Ammon's horn (tissue), 1 donor: ENCODE measurements around the gene LRP1B.
"Not testable (repeated sequence)": the region's sequence is repeated elsewhere in the genome, so short reads cannot be mapped to it uniquely, and the experiment has no call there.

Source experiments
- DNase-seq: peaks from one replicate; pipeline ENCODE4 v3.0.0-alpha.2; 2016; ENCODE audit warnings: low spot score

The LRP1B gene

DNA sequence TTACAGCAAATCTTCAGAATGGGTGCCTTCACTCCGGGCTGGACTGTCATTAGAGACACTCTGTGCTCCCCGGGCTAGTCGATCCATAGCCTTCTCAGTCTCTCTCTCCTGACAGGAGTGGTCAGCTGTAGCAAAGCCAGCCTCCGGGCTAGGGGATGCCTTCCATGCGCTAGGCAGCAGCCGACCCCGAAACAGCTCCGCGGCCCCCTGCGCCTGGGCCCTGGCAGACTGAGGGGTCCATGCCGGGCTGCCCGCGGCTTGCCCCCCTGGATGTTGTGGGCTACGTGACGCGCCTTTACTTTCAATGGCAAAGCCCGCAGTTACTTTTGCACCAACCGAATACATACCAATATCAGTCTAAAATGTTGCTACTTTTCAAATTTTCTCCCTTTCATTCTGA, 1447.2 kb downstream of the LRP1B start:
- no peak for DNase-seq

DNA sequence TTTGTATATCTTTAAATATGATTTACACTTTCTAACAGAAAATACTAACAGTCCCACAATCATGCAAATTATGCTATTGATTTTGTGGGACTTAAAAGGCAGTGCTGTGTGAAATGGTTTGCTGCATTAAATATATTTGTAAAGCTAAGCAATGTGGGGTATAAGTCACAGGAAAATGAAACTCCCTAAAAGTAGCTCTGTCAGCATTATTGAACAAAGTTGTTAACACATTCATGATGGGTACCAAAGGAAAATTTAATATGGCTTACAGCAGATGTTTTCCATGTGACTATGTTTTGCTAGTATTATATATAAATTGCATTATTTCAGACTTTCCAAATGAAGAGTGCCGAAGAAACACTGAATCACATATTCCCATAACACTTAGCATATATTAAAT, 1450.0 kb downstream of the LRP1B start:
- DNase-seq, result no peak

DNA sequence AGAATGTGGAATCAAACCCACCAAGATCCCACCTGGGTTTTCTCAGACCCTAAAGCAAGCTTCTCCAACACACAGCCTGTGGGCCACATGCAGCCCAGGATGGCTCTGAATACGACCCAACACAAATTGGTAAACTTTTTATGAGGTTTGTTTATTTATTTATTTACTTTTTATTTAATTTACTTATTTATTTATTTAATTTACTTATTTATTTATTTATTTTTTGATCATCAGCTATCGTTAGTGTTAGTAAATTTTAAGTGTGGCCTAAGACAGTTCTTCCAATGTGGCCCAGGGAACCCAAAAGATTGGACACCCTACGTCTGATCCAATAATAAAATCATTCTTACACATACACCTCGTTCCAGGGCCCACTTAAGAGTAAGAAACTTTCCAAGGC, 1451.1 kb downstream of the LRP1B start:
- no peak for DNase-seq

DNA sequence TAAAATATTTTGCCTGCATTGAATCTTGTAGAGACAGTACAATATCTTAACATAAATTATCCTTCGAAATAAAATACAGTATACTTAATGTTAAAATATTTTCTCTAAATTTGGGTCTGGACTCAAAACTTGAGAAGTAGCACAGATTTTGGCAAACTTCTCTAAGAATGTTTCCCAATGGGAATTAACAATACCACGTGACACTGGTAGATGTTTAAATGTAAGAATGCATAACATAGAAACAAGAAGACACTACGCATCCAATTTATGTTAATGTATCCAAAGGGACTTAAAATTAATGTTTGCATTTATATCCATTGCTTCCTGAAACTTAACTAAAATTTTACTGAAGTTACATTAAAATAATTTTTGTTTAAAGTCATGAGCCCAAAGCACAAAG, 1460.9 kb downstream of the LRP1B start:
- no peak for DNase-seq

DNA sequence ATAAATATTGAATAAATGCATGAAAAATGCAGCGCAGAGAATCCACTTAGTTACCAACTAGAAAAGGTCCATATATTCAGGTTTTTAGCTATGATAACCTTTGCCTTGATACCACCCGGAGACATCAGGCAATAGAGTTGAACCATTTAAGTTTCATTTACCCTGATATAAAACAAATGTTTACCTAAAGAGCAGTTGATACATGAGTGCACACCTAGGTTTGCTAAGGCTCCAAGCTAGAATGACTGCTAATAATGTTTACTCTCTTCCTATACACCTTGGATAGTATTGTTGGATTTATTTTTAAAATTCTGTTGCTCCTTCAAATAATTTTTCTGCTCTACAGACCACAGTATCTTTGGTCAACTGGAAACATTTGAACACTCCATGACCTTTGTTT, 1463.6 kb downstream of the LRP1B start:
- DNase-seq, result no peak

DNA sequence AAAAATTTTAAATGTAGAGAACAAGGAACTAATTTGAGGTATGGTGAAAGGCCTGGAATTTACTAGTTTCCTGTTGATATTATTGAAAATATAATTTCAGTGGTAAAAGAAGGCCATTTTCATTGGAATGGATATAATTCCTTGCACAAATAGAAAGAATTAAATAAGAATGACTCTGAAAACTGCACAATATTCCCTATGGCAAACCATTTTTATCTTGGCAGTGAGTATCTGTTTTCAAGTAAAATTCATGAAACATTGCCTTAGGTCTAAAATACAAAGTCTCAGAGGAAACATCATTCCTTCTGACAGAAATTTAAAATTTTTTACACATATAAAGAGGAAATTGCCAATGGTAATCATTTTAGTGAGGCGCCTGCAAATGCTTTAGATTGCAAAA, 1468.3 kb downstream of the LRP1B start:
- no peak for DNase-seq

DNA sequence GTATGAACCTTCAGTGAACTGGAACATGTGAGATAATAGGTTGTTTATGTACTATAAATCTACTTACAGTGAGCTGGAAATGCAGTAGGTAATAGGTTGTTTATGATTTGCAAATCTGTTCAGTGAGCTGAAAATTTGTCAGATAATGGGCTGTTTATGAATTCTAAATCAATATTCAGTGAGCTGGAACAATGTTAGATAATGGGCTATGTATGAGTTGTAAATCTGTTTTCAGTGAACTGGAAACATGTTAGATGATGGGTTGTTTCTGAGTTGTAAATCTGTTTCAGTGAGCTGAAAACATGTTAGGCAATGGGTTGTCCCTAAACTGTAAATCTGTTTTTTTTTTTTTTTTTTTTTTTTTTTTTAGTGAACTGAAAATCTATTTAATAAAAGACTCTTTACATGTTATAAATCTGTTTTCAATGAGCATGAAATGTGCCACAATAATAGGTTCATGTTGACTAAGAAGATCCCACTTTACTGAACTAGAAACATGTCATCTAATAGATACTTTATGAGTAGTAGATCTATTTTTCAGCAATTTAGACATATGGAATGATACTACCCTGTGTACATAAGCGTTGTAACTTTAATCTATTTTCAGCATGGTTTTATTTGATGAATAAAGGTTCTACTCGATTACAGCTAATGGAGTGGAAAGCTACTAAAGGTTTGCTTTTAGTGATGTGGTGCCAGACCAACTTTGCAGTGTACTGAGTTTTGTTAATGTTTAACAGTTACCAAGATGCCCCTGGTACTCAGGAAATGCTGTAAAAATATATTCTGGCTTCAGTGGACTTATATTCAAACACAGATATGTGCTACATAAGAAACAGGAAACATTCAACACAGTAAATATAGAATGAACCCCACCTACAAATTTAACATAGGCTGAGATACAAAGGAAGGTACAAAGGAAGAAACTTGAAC, 1471.8 kb downstream of the LRP1B start:
- no peak for DNase-seq

DNA sequence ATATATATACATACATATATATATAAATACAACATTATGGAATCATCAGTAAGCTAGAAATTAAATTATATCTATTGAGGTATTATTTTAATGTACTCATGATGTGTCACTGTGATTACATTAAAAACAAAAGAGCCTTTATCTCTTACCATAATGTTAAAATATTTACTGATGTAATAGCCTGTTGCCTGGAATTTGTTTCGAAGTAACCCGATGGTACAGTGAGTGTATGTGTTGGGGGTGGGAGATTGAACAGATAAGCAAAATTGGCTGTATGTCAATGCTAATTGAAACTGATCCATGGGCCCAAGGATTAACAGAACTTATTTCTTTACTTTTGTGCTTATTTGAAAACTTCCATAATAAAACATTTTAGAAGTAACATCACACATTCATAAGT, 1473.2 kb downstream of the LRP1B start:
- no peak for DNase-seq

DNA sequence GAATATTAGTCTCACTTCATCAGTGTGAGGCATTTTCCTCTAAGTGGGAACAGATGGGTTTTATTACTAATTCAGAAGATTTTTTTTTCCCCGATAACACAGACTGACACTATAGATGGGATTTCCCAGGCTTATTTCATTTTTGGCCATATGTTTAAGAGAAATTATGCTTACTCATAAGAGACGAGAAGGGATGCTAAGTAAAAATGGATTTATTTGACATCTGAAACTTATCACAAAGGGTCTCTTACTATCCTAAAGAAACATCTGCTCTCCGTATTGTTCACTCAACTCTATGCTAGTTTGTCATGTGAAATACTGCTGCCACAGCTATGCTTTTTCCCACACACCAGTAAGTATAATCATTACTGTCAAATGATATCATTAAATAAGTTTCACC, 1476.3 kb downstream of the LRP1B start:
- no peak for DNase-seq

DNA sequence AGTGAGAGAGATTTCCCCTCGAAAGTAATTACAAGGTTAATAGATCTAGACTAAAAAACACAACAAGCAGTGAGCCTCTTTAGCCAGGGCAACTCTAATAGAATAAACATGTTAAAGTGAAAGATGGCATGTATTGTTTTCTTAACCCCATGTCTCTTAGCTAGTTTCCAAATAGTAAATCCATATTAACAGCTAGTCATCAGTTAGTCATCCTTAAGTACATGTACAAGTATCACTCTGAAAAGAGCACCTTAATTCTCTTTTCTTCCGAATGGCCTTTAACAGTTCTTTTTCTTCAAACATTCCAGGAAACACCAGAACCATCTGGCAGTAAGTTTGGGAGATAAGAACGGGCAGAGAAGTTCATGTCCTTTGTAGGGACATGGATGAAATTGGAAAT, 1480.0 kb downstream of the LRP1B start:
- no peak for DNase-seq

DNA sequence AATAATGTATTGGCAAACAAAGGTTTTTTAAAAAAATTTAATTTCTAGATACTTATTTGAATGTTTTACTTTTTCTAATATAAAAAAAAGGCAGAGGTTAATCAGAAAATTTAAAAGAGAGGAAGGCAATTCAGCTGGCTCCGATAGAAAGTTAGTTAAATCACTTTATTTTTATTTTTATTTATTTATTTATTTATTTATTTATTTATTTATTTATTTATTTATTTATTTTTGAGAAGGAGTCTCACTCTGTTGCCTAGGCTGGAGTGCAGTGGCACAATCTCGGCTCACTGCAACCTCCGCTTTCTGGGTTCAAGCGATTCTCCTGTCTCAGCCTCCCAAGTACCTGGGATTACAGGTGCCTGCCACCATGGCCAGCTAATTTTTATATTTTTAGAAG, 1480.7 kb downstream of the LRP1B start:
- not testable (repeated sequence) for DNase-seq

DNA sequence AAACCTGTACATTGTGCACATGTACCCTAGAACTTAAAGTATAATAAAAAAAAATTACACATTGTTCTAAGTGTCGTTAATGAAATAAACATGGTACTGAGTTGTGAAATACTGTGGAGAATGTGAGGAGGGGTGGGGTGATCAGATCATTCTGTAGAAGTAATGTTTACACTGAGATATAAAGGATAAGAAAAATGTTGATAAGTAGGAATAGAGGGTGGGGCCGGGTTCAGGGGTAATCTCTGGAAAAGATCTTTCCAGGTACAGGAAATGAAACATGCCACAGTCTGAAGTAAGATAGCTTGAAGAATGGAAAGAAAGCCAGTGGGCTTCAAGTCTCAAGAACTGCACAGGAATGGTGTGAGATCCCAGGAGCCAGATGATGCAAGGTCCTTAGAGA, 1482.4 kb downstream of the LRP1B start:
- DNase-seq, result no peak

DNA sequence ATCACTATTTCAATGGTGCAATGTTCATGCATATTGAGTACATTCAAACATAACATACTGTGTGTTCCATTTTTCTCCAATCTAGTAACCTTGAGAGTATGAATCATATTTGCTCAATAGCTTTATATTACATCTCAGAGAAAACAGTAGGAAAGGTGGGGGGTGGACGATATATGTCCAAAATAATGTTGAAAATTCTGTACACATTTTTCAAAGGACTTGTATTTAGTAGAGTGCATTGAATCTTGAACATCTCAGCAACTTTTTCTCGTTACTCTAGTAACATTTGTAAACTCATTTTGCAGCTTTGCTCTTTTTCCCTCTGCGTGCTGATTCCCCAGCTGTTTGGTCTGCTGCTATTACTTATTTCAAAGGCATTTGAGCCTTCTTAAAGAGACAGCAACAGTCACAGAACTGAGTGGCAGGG, 1487.0 kb downstream of the LRP1B start:
- DNase-seq, result no peak

DNA sequence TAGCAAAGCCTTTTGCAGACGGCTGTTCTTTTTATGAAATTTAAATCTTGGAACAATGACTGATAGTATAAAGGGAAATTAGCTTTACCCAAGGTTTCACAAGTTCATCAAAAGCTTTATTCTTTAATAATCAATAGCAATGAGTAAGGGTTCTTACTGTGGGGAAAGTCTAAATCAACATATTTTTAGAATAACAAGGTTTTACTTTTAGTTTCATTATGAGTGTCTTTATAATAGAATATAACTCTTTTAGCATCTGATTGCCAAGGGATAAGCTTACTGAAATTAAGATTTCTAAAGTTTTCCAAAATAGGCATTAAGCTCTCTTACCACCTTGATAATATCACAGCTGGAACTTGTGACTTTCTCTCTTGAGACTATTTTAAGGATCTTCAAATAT, 1489.7 kb downstream of the LRP1B start:
- DNase-seq, result no peak

DNA sequence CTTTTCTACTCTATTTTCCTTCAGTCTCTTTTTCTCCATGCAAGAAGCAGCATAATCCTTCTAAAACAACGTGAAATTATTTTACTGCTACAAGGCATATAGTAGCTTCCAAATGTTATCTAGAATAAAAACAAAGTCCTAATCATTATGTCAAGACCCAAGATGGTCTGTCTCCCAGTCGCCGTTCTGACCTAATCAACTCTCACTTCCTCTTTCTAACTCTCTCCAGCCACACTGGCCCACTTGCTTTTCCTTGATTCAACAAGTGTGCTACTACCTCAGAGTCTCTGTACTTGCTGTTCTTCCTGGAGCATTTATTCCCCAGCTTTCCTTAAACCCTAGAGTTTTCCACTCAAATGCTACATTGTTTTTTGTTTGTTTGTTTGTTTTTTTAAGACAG, 1491.2 kb downstream of the LRP1B start:
- no peak for DNase-seq

DNA sequence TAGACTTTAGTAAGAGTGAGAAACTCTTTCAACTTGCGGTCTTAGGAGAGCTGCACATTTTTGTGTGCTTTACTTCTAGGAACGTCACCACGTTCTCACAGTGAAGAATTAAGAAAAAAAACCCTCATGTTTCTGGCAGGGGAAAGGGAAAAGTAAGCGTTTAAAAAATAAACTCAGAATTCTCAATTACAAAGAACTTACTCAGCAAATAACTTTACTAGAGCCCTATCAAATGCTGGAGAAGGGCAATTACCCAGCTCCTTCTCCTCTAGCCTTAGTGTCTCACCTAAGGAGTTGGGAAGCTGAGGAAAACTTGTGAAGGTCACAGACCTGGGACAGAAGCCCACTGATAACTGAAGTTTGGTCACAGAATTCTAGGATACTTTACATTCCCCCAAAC, 1500.3 kb downstream of the LRP1B start:
- DNase-seq, result no peak

DNA sequence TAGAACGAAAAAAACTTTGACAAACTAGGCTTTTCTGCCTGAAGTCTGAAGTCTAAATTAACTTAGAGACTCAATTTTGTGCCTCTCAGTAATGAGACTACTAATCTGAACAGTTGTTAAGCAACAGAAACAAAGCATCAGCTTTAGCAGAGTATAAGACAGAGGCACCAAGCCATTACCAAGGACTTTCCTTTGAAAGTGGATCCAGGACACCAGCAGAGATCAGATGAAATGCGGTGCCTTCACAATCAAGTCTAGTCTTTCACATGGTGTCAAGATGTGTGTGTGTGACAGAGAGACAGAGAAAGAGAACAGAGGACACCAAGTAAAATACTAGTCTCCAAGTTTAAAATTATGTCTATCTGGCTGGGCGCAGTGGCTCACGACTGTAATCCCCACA, 1502.9 kb downstream of the LRP1B start:
- DNase-seq, result no peak

DNA sequence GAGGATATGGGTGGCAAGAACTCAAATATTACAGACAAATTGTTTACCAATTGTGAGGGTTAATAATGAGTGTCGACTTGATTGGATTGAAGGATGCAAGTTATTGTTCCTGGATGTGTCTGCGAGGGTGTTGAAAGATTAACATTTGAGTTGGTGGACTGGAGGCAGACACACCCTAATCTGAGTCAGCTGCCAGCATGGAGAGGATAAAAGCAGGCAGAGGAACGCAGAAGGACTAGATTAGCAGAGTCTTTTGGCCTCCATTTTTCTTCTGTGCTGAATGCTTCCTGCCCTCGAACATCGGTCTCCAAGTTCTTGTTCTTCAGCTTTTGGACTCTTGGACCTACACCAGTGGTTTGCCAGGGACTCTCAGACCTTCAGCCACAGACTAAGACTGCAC, 1503.7 kb downstream of the LRP1B start:
- no peak for DNase-seq

DNA sequence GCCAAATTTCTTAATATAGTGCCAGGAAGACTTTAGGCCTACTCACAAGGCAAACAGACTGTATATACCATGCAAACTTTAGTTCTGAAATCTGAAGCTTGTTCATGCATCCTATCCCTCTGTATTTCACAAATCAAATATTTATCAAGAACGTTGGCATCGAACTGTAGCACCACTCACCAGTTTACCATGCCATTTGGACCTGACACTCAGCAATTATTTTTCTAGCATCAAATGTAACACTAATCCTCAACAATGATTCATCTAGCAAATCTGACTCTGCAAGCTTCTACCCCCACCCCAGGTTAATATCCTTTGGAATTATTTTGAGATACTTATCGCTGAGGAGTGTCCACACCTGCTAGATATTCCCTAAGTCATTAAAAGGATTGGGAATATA, 1506.6 kb downstream of the LRP1B start:
- DNase-seq, result no peak

DNA sequence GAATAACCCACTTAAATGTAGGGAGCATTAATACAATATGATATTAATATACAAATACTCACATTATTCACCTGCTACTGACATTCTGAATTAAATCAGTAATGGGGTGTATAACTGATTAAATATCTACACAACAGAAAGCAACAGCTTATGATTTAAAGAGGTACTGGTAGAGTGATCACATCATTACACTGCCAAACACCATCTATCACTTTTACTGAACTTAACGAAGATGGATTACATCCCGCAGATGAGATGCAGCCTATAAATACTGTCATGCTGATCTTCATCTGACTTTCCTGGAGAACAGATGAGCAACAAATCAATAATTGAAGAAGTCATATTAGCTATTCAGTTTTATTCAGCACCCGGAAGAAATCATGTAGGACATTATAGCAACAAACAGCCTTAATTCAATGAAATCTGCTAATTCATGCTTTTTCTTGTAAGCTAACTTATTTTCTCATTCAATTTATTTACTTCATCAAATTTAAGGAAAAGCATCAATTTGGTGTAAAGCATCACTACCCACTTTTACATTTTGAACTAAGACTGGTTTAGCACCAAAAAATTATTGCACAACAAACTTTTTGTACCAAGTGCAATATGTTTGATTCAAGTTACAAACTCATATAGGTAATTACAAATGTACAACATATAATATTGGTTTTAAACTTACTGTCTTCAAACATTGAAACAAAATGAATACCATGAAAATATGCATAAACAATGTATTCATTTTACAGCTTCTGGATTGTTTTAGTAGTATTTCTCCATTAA, 1509.0 kb downstream of the LRP1B start:
- DNase-seq, result no peak

DNA sequence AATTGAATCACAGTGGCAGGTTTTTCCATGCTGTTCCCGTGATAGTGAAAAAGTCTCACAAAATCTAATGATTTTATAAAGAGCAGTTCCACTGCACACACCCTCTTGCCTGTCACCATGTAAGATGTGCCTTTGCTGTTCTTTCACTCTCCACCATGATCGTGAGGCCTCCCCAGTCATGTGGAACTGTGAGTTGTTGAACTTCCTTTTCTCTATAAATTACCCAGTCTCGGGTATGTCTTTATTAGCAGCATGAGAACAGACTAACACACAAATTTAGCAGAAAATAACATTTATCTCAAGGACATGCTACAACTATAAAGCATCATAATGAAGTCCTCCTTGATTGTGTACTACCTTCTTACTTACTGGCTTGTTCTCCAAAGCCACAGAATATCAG, 1526.0 kb downstream of the LRP1B start:
- DNase-seq, result no peak

DNA sequence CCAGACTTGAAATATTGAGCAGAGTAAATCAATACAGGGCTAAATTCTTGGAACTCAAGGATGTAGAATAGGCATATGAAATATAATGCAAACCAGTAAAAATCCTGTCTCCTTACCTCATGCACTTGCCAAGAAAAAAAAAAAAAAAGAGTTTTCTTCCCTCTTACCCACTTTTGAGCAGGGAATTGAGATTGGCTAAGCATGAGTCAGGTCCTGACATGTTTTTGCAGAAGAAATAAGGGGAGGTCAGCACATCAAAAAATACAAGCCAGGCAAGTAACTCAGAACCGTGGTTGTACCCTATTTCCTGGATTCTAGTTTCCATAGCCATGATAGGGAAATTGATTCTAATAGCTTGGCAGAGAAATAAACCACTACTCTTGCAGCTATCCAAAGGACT, 1526.7 kb downstream of the LRP1B start:
- no peak for DNase-seq

DNA sequence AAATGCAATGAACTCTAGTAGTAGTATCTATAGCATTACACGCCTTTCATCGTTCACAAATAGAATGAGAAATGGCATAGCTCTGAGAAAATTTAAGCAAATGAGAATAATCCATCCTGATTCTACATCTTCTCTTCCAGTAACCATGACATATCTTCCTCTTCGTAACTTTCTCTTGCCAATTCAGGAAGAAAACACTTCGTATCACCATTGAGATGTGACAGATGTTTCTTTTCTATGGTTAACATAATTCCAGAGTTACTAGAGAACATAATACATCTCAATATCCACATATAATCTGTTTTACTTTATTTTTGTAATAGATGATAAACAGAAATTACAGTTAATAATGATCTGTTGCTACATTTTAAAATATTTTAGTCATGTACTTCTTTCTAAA, 1527.4 kb downstream of the LRP1B start:
- DNase-seq, result no peak
